ENCODE data around the gene PHAF1. TPM values are rescaled to one million over a fixed set of nuclear protein-coding genes. Genes with fewer than 3 reads are reported as not detected.
A peak's percentile ranks its signal among the peaks of the same experiment; 100 is the strongest.

The PHAF1 gene
- total and polyA plus RNA-seq, 2 of the 8 experiments (the other 6 are each of a cell fraction or from before 2014, with no cell fraction given) = 18.6 to 26.4 TPM

DNA sequence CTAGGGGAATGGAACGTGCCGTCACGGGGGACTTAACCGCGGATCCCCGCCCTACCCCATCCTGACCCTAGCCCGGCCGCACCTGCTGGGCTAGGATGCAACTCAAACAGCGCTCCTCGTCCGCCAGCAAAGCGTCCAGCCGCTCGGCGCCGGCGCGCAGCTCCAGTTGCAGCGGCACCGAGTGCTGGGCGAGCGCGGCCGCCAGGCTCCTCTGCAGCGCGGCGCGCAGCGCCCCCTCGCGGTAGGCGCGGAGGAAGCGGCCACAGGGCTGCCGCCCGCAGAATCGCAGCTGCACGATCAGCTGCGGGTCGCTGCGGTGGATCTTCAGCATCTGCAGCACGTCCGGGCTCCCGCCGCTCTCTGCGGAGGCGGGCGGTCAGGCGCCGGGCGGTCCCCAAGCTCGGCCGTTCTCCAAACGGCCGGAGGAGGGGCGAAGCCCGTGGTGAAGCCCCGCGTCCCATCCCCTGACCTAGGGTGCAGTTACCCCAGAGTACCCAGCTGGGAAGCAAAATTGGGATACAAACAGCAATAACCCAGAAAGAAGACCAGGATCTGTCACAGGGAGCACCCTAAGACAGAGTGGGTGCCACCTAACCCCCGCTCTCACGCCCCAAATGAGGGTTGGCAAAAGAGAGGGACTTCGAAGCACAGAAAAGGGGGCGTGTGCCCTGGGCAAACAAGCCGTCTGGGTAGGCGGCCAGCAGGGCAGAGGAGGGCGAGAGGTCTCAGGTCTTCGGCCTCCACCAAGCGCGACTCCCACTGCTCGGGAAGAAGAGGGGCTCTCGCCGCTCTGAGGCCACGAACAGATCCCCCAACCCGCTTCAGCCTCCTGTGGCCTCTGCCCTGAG, 45.8 kb downstream of the PHAF1 start:
- Histone ChIP-seq H4K20me1 (replicated peaks in 1 of 2; ENCODE audit: control insufficient read depth in 1 of 2, insufficient read depth in 2 of 2, low read length in 2 of 2) (peaks cover 10 to 13% of the 10 kb centered on the region in 2 experiments), H3K23me2 (ENCODE audit: low read depth, low read length) (peaks cover 17% of the 10 kb centered on the region; the same call in 1 of the 2 replicates), H3K79me1 (ENCODE audit: low read depth, low read length) (no peaks in the 10 kb centered on the region), H2AK5ac (ENCODE audit: low read depth, low read length) (no peak overlapping the region), H3K23ac (ENCODE audit: insufficient read length) (no peak overlapping the region), H2BK5ac (ENCODE audit: low read depth, low read length) (no peak overlapping the region), H2BK20ac (ENCODE audit: low read length) (no peak overlapping the region), H2BK120ac (replicated peaks; ENCODE audit: low read depth, low read length) (no peak overlapping the region), H3K4me2 (ENCODE audit: insufficient read depth in 1 of 2, low read depth in 2 of 2, low read length in 2 of 2) (peak overlapping the region; percentile 4 to 87), H2BK15ac (ENCODE audit: low read length) (no peak overlapping the region), H4K91ac (replicated peaks; ENCODE audit: insufficient read length, low read length) (no peak overlapping the region), H3K9me3 (ENCODE audit: insufficient read depth in 2 of 2, low read depth in 1 of 2, low read length in 1 of 2) (no peaks in the 10 kb centered on the region), H3K4me3 (ENCODE audit: extremely low read depth in 1 of 4, insufficient read depth in 2 of 4, low read depth in 3 of 4, low read length in 4 of 4) (peak overlapping the region in 3 of 4 experiments; percentile 30 to 59 (median 36); a peak in 6 of 8 replicates), H3K14ac (ENCODE audit: insufficient read length) (no peak overlapping the region), H3K27ac (ENCODE audit: low read depth, low read length) (no peak overlapping the region), H2BK12ac (ENCODE audit: low read depth, low read length) (no peak overlapping the region), H3K56ac (replicated peaks; ENCODE audit: insufficient read length, low read depth, low read length) (no peak overlapping the region), H4K5ac (ENCODE audit: insufficient read length, low read depth, low read length) (no peak overlapping the region), H3K36me3 (ENCODE audit: control insufficient read depth in 2 of 4, insufficient read depth in 4 of 4, low read length in 3 of 4) (no peaks in the 10 kb centered on the region), H3K27me3 (replicated peaks in 1 of 4; ENCODE audit: control insufficient read depth in 3 of 4, extremely low read depth in 1 of 4, insufficient read depth in 3 of 4, low read length in 3 of 4) (peaks cover 75 to 98% (median 93%) of the 10 kb centered on the region in 4 experiments), H3K4me1 (replicated peaks in 1 of 4; ENCODE audit: control insufficient read depth in 3 of 4, insufficient read depth in 4 of 4, low read length in 3 of 4) (peaks cover 0 to 14% (median 8%) of the 10 kb centered on the region in 4 experiments; a peak in 6 of 7 replicates), H4K8ac (ENCODE audit: extremely low read depth, insufficient read depth, low read length) (no peak overlapping the region), H2AFZ (ENCODE audit: low read length) (no peak overlapping the region), H3K4ac (replicated peaks; ENCODE audit: insufficient read length, low read depth, low read length) (no peak overlapping the region), H3K18ac (ENCODE audit: extremely low read depth, low read length) (no peak overlapping the region), H3K79me2 (ENCODE audit: control insufficient read depth in 1 of 2, insufficient read depth in 2 of 2, low read length in 2 of 2) (no peaks in the 10 kb centered on the region), H3K9ac (replicated peaks in 1 of 4; ENCODE audit: extremely low read depth in 1 of 4, low read depth in 3 of 4, low read length in 3 of 4) (no peak overlapping the region)
- peak in 1 of 2 experiments; percentile 91 for DNase-seq (ENCODE audit: low read depth in 1 of 2, low spot score in 2 of 2)
- CTCF ChIA-PET (ENCODE audit: partially characterized antibody) = interaction anchor here (0.6 to 14.1 kb wide), 36 partner anchors 10 to 1816 kb away, joined by 3 to 291 read pairs (median 4); partner anchors contain the start of genes CES3, ELMO3, FBXL8 and HSF4
- 6% methylated on average over 55 of the region's 74 CpGs; no CpG with 5 or more reads in 1 of the 2 experiments for WGBS, 2 experiments (ENCODE audit: extremely low coverage in 1 of 2, insufficient coverage in 1 of 2, insufficient read length in 1 of 2, insufficient replicate concordance in 2 of 2, low coverage in 1 of 2, low lambda C conversion rate in 2 of 2, missing lambda C conversion rate in 1 of 2)
- FAIRE-seq = no peak
- POLR2A ChIA-PET (ENCODE audit: partially characterized antibody) = interaction anchor here (1.9 kb wide), 1 partner anchor 8 kb away, joined by 7 read pairs; no protein-coding TSS in a partner anchor
- no peak for TF ChIP-seq KDM1A (IDR thresholded peaks at IDR 0.05; ENCODE audit: borderline replicate concordance, low read length)
- TF ChIP-seq ZNF274 (IDR thresholded peaks at IDR 0.05; ENCODE audit: borderline replicate concordance, extremely low read depth, low read length) = no peak
- TF ChIP-seq, protein P1, sequence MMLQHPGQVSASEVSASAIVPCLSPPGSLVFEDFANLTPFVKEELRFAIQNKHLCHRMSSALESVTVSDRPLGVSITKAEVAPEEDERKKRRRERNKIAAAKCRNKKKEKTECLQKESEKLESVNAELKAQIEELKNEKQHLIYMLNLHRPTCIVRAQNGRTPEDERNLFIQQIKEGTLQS (IDR thresholded peaks at IDR 0.05; ENCODE audit: insufficient read depth, low read depth, low read length) = no peak
- peak; percentile 51 for TF ChIP-seq NANOG (IDR thresholded peaks at IDR 0.05; ENCODE audit: insufficient read depth, low read depth, low read length, poor library complexity, severe bottlenecking)
- TF ChIP-seq ASH2L (IDR thresholded peaks at IDR 0.05; ENCODE audit: low read length) = no peak
- no peak for TF ChIP-seq MAFK (IDR thresholded peaks at IDR 0.05; ENCODE audit: low read depth, low read length)
- peak in 1 of 2 experiments; percentile 60; a peak in 1 of 4 replicates for TF ChIP-seq SIN3A (conservative IDR thresholded peaks at IDR 0.05 in 1 of 2, IDR thresholded peaks at IDR 0.05 in 1 of 2; ENCODE audit: low read depth in 1 of 2, low read length in 2 of 2)
- peak; percentile 57; the same call in 1 of the 2 replicates for TF ChIP-seq YY1 (IDR thresholded peaks at IDR 0.05; ENCODE audit: low read depth, low read length)
- no peak for TF ChIP-seq NRF1 (IDR thresholded peaks at IDR 0.05; ENCODE audit: low read depth, low read length)
- no peak for TF ChIP-seq SIX5 (IDR thresholded peaks at IDR 0.05; ENCODE audit: low read depth, low read length)
- TF ChIP-seq BRCA1 (IDR thresholded peaks at IDR 0.05; ENCODE audit: low read depth, low read length) = no peak

Data from H1 (cell line).